Vagina (tissue), 2 donors: ENCODE measurements around the gene CCDC167.

Experiments
- POLR2A ChIP-seq, 2 donors: fragments of 450-650 bp; IDR thresholded peaks; one replicate each; pipeline ENCODE4 v1.6.1; 2017; ENCODE audit warnings: antibody characterized with exemption in 2 of 2, mild to moderate bottlenecking in 2 of 2, moderate library complexity in 2 of 2
- POLR2AphosphoS5 ChIP-seq, 2 donors: sonication (generic); formaldehyde crosslinking; IDR thresholded peaks; one replicate each; pipeline ENCODE4 v1.9.0; 2017; ENCODE audit warnings: antibody characterized with exemption in 2 of 2, mild to moderate bottlenecking in 2 of 2, low read depth in 1 of 2; ENCODE audit not compliant: insufficient read depth in 1 of 2
- TF ChIP-seq, protein P1 (sequence below), 3 experiments: fragments of 450-650 bp in 2 of 3; fragments of 200-600 bp in 1 of 3; sonication (generic) in 1 of 3; IDR thresholded peaks; one replicate each; pipeline ENCODE4 v1.5.1; 2017 to 2019; ENCODE audit warnings: antibody characterized with exemption in 3 of 3, mild to moderate bottlenecking in 2 of 3, moderate library complexity in 2 of 3

DNA sequence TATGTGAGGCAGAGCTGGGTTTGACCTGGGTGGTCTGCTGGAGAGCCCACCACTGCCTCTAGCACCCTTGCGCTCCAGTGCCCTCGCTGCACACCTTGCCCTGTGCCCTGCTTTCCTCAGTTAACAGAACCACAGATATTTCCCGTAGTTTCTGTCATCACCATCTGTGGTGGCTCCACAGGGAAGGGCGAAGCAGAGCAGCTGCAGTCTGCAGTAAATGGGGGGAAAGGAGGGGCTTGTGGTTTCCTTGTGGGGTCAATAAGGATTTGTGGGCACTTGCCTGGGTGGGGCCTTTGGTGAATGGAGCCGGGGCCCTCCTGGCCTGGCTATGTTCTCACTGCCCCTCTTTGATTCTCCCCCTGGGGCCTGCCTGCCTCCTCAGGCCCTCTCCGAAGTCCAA lies 21.2 kb upstream of the CCDC167 start:
- TF ChIP-seq, protein P1, sequence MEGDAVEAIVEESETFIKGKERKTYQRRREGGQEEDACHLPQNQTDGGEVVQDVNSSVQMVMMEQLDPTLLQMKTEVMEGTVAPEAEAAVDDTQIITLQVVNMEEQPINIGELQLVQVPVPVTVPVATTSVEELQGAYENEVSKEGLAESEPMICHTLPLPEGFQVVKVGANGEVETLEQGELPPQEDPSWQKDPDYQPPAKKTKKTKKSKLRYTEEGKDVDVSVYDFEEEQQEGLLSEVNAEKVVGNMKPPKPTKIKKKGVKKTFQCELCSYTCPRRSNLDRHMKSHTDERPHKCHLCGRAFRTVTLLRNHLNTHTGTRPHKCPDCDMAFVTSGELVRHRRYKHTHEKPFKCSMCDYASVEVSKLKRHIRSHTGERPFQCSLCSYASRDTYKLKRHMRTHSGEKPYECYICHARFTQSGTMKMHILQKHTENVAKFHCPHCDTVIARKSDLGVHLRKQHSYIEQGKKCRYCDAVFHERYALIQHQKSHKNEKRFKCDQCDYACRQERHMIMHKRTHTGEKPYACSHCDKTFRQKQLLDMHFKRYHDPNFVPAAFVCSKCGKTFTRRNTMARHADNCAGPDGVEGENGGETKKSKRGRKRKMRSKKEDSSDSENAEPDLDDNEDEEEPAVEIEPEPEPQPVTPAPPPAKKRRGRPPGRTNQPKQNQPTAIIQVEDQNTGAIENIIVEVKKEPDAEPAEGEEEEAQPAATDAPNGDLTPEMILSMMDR (IDR thresholded peaks at IDR 0.05) = no peak
- no peak for TF ChIP-seq POLR2A (IDR thresholded peaks at IDR 0.05)
- TF ChIP-seq POLR2AphosphoS5 (IDR thresholded peaks at IDR 0.05; ENCODE audit: insufficient read depth in 1 of 2, low read depth in 1 of 2) = no peak
